IPS-11a (cell line): ENCODE measurements around the gene ZCCHC17.
A peak's percentile ranks its signal among the peaks of the same experiment; 100 is the strongest.
"Not testable (repeated sequence)": the region's sequence is repeated elsewhere in the genome, so short reads cannot be mapped to it uniquely, and the experiment has no call there.

Experiments
- H3K4me3 ChIP-seq: one replicate; pipeline ENCODE4 v1.5.1; 2013; ENCODE audit warnings: low read depth, low read length, control low read depth

The ZCCHC17 gene

DNA sequence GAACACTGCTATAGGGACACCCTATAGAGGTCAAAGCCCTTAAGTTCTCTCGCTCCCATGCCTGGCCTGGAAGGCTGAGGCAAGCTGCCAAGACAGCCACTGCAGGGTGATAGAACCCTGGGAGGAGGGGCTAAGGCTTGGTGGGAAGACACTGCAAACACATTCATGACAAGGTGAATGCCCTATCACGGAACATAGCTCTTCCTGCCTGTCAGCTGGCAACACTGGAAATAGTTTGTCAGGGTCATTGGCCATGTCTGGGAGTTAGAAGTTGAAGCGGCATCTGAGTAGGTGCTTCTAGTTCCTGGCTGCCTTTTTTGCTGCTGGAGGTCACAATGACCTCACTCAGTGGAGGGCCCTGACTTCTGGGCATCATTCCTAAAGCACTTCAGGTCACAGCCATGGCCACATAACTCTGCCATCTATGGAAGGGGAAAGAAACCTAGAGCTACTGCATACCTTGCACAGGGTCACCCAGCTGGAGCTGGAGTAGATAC, 71.8 kb downstream of the ZCCHC17 start:
- H3K4me3 ChIP-seq = no peak overlapping the region

DNA sequence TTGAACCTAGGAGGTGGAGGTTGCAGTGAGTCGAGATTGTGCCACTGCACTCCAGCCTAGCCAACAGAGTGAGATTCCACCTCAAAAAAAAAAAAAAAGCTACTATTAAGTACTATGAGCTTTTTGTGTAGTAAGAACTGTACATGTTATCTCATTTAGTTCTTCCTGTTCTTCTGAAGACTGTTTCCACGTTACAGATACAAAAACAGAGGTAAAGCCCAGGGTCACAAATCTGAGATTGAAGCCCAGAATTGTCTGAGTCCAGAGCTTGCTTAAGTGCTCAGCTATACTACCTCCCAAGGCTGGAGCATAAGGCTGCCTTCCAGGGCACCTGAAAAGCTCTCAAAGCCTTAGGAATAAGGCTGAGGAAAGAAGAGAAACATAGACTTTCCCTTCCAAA, 73.2 kb downstream of the ZCCHC17 start:
- no peak overlapping the region for H3K4me3 ChIP-seq

DNA sequence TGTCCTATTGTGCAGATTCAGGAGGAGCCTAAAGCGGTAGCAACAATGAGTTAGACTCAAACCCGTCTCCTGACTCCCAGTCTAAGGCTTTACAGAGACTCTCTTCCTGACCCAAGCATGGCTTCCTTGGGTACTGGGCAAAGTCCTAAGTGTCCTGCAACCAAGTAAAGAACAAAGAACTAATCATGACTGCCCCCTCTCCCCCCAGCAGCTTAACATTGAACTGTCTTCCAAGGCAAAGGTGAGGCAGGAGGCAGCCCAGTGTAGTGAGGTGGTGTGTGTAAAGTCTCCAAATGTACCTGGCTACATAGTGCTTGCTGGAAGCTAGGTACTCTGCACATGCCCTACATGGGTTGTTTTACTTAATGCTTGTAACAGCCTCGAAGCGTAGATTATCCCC, 73.7 kb downstream of the ZCCHC17 start:
- no peak overlapping the region for H3K4me3 ChIP-seq

DNA sequence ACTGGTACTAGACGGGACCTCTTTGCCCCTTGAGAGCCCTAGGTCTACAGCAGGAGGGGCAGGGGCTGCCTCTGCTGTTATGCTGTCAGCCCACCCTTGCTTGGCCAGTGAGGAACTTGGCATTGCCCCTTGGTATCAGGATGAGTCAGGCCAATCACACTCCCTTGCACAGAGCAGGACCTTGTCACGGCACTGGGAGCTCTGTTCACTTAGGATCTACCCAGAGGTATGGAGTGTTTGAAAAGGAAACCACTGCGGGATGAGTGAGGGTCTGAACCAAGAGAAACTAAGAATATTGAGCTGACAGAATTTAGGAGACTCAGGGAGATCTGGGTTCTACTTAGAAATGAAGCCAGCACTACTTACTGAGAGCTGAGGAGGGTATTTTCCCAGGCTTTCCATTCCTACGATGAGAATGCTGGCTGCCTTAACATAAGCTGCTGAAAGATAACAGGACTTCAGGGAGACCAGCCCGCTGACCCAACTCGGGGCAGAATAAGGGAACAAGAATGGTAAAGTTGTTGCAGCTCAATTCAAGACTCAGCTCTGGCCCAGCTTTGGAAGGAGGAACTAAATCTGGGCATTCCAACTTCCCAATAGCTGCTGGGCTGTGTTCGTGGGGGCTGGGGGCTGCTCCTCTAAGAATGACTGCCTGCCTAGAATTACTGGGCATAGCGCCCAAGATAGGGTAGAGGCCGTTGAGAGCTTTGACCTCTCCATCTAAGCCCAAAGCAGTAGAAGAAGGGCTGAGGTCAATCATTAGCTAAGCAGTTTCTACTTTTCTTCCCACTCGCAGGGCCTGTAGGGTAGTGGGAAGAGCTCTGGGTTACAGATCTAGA, 74.5 kb downstream of the ZCCHC17 start:
- H3K4me3 ChIP-seq = no peak overlapping the region

DNA sequence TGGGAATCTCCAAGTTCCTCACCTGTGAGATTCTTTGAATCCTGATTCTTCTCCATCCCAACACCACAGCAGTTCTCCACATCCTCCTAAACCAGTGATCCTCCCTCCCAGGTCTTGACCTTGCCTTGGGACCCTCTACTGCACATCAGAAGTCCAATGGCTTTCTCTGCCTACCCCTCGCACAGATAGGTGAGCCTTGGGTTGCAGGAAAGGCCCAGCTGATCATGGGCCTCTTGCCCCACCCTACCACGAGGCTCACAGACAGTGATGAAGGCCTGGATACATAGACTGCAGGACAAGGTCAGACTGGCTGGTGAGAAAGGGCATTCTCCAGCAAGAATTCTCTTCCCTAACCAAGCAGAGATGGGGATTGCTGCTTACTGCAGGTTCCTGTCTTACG, 75.2 kb downstream of the ZCCHC17 start:
- no peak overlapping the region for H3K4me3 ChIP-seq

DNA sequence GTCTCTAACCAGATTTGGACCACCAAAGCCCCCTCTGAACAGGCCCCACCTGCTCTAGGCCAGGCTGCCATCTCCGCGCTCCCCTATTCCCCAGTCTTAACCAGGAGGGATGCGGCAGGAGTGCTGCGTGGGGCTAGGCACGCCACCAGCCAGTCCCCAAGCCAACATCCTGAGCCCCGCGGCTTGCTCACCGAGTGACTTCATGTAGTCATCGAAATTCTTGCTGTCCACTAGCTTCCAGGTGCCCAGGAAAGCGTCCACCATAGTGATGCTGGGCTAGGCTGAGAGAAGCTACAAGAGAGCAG, 75.9 kb downstream of the ZCCHC17 start:
- peak overlapping the region; percentile 49 for H3K4me3 ChIP-seq

DNA sequence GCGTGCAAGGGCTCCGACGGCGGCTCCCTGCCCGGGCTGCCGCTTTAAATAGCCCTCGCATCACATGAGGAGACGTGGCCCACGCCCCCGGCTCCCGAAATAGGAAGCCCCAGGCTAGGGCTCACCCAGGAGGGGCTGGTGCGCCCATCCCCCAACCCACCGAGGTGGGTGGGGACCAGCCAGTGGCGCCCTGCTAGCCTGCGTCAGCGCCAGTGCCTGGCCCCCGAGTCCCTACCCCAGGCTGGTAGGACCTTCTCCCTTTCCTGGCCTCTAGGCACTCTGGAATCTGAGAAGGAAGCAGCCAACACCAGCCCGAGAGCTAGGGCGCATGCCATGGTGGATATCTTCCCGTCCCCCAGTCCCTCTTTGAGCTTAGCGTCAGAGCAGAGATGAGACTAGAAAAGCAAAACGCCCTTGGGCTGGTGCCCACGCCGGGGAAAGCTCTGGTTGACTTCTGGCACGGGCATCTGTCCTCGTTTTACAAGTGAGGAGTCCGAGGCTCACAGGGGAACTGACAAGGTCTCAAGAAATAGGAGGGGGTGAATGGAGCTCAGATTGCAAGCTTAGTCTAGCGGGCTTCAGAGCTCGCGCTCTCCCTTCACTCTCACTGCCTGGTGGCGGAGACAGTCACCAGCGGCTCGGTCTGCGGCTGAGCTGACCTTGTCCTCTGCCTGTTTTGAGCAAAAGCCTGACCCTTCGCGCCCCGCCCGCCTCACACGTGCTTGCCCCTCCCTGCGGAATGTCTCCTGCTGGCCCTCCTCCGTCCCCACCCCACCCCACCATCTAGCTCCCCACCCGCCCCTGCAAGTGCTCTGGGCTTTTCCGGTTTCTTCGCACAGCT, 76.4 kb downstream of the ZCCHC17 start, which contains the start of gene FABP3:
Gene FABP3 (minus strand): TSS at position 21 of the 841 bp plus-strand sequence. CDS start 62 bp downstream, outside the sequence.
- H3K4me3 ChIP-seq = peak within 1 kb of the TSS; percentile 49

DNA sequence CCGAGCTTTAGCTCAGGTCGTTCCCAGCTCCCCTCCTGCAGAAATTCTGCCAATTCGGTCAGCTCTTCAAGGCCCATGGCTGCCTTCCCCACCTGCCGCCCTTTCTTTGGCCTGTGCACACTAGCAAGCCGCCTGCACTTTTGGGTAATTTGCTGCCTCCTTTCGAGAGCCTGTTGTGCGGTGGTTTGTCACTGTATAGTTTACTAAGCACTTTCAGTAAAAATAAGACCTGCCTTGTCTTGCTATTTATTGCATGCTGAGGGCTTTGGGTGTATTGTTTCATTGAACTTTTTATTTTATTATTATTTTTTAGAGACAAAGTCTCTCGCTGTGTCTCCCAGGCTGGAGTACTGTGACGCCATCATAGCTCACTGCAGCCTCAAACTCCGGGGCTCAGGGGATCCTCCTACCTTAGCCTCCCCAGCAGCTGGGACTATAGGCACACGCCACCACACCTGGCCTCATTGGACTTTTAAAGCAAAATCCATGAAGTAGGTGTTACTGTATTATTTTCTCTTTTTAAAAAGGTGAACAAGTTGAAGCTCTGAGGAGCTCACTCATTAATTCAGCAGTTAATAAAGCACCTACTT, 77.2 kb downstream of the ZCCHC17 start:
- no peak overlapping the region for H3K4me3 ChIP-seq

DNA sequence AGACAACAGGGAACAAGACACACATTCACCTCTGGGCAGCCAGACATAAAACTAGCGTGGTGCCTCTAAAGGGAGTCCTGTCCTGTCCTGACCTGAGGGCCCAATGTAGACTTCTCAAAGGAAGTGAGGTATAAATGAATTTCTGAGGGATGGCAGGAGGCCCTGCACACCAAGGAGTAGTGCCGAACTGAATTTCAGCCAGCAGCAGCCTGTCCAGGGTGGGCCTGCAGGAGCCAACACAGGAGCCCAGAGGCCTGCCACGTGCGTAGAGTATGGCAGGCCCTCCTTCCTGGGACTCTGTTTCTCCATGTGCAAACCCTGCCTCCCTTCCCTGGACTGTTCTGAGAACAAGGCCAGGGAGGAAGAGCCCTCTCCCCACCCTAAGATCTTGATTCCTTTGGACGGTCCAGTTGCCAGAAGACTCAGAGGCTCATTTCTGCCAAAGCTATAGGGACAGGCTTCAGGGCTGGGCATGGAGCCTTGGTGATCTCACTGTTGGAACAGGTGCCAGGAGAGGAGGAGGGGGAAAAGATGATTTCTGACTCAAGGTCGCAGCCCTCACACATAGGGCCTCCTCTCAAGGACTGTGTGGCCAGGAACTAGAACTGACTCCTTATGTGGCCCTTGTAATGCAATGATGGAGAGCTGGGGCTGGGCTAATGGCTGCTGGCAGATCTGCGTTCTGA, 77.8 kb downstream of the ZCCHC17 start:
- no peak overlapping the region for H3K4me3 ChIP-seq

DNA sequence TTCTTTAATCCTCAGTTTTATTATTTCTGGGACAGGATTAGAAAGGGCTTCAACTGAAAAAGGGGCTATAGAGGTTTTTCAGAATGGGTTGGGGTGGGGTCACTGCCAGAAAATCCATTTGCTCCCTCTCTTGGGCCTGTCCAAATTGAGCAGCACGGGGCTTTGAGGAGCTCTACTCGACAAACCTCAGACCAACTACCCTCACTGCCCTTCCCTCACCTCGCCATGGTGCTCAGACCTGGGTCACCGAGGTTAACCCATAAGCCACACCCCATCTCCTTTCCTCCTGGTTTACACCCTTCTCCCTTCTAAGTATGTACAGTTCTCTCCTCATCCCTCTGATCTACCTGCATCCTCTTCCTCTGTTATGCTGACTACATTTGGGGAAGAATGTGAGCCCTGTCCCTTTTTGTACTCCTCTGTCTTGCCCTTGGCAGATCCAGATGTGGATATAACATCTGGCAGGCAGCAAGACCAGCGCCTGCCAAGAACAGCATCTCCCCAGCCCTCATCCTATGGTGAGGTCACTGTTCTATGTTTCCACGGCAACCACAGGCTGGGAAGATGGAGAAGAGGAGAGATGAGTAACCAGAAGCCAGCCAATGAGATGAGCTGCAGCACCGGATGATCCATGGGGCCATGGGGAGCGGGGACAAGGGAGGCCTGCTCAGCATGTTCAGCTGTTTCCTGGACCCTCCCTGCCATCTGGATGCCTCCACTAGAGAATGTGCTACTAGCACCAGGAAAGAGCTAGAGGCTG, 79.7 kb downstream of the ZCCHC17 start:
- H3K4me3 ChIP-seq = no peak overlapping the region

DNA sequence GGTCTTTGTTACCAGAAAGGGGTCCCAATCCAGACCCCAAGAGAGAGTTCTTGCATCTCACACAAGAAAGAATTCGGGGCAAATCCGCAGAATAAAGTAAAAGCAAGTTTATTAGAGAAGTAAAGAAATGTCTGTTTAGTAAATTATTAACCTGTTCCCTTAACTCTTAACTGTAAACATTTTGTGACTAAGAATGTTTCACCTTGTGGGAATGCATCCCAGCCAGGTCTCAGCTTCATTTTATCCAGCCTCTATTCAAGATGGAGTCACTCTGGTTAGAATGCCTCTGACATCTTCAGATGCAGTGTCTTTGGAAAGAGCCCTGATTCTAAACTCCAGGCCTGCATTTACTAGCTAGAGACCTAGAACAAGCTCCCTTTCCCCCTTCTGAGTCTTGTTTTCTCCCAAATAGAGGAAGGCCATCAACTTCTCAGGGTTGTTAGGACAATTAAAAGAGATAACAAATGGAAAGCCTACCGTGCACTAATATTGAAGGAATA, 80.6 kb downstream of the ZCCHC17 start:
- H3K4me3 ChIP-seq = no peak overlapping the region

DNA sequence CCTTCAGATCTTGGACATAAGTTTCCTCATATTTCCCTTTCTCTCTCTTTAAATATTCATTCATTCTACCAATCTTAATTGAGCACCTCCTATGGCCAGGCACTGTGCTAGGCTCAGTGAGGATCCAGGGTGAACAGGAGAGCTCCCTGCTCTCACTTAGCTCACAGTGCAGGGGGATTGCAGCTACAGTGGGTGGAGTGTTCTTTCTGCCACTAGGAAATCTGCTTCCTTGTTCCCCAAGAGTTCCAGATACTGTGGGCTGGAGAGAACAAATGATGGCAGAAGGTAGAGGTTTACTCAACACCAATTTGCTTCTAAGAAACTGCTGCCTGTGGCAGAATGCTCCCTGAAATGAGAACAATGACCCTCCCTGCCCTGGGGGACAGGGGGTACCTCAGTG, 81.2 kb downstream of the ZCCHC17 start:
- no peak overlapping the region for H3K4me3 ChIP-seq

DNA sequence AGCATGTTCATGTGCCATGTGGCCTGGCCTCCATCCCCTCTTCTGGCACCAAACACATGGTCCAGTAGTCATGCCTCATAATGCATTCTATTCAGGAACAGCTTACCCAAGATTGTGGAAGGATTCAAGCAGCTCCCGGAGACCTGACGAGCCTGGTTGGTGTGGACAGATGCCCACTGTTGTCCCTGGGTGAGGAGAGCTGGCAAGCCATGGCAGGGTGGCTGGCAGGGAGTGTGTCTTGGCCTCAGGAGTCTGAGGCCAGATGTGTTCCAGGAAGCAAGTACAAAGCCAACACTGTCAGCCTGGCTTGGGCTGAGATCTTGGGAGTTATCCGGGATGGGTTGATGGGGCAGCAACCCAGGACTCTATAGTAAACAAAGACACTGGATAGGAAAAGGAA, 83.3 kb downstream of the ZCCHC17 start:
- no peak overlapping the region for H3K4me3 ChIP-seq

DNA sequence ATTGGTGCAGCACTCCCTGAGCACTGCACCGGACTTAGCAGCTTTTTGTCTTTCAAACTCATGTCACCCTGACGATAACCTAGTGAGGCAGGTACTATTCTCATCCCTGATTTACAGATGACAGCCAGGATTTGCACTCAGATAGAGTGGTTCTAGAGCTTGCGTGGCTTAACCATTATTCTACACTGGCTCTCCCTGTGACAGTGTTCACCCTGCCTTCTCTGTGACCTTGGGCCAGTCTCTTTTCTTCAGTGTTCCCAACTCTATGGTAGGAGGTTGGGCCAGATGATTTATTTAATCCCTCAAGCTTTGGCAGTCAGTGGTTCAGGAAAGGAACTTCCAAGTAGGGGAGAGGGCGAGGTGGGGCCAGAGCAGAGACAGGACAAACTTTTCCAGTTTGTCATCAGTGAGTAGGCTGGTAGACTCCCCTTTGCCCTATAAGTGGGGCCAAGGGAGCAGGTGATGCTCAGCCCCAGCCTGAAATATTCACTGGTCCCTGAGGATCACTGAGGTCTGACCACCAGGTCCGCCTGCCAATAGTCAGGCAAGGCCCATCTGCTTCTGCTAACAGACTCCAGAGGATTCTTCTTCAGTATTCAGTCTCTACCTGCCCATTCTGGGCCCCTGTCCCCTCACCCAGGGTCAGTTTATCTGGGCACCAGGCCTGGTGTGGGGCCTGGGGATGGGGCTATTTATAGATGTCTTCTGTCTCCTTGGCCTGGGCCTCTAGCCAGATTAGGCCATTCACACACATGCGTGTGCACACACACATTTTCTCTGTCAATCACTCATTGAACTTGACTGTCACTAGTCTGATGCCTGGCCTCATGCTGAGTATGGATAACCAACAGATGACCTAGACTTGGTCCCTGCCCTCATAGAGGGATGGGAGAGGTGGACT, 84.8 kb downstream of the ZCCHC17 start:
- H3K4me3 ChIP-seq = no peak overlapping the region

DNA sequence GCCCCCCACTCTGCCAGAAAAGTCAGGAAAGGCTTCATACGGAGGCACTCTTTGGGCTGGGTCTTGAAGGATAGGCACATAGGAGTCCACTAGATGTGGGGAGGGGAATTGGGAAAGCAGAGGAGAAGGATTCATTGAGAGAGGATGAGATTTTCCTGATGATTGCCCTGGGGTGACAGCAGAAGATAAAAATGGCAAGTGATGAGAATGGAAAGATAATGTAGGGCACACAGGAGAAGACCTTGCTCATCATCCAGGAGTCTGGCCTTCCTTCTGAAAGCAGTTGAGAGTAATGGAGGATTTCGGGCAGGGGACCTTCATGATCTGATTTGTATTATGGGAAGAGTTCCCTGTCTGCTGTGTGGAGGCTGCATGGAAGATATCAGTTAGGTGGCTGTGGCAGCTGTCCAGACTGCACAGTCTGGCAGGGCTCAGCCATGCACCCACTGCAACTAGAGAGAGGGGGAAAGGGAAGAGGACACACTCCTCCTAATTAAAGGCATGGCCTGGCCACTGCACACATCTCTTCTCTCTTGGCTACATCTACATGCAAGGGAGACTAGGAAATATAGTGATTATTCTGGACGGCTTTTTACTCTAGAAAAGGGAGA, 85.7 kb downstream of the ZCCHC17 start:
- H3K4me3 ChIP-seq = no peak overlapping the region

DNA sequence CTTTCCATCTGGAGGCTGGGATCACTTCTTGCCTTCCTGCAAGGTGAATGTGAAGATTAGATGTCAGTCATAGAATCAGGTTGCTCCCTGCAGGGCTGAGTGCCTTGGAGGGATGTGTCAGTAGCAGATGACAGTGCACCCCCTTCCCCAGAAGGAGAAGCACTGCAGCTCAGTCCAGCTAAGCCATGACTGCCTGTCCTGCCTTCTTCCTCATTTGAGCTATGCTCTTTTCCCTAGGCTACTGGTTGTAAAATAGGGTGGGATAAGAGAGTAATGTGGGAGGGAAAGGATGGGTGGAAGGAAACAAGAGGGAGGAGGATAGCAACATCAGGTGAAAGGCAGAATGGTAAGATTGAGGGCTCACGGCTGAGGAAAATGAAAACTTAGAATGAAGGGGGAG, 87.1 kb downstream of the ZCCHC17 start:
- H3K4me3 ChIP-seq = no peak overlapping the region

DNA sequence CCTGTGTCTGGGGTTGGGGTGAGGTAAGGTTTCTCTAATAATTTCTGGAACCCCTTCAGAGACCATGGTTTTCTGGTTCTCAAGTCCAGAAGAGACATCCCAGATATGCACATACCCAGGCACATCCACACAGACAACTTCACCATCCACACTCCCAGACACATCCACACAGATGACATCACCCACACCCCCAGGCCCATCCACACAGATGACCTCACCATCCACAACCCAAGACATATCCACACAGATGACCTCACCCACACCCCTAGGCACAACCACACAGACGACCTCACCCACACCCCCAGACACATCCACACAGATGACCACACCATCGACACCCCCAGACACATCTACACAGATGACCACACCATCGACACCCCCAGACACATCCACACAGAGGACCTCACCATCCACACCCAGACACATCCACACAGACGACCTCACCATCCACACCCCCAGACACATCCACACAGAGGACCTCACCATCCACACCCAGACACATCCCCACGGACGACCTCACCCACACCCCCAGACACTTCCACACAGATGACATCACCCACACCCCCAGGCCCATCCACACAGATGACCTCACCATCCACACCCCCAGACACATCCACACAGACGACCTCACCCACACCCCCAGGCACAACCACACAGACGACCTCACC, 89.9 kb downstream of the ZCCHC17 start:
- H3K4me3 ChIP-seq = not testable (repeated sequence)

DNA sequence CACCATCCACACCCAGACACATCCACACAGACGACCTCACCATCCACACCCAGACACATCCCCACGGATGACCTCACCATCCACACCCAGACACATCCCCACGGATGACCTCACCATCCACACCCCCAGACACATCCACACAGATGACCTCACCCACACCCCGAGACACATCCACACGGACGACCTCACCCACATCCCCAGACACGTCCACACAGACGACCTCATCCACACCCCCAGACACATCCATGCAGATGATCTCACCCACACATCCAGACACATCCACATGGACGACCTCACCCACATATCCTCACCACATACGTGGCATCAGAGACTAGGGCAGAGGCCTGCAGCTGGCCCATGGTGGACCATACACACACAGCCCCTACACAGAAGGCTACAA, 90.8 kb downstream of the ZCCHC17 start:
- no peak overlapping the region for H3K4me3 ChIP-seq
